HepG2 (cell line): ENCODE results near the gene GRAMD1A. TPM values are rescaled to one million over a fixed set of nuclear protein-coding genes. Genes with fewer than 3 reads are reported as not detected.

ENCODE experiments used
- DNMT1 ChIP-seq: sonication (generic); formaldehyde crosslinking; IDR thresholded peaks from 2 replicates; pipeline ENCODE4 v1.5.1; 2020; ENCODE audit warnings: mild to moderate bottlenecking, missing genetic modification reagents
- EHMT2 ChIP-seq: fragments of 200-600 bp; sonication (generic); IDR thresholded peaks from 2 replicates; pipeline ENCODE4 v1.7.0; 2017; ENCODE audit warnings: antibody characterized with exemption, low read depth, low read length, borderline replicate concordance
- ELF3 ChIP-seq: IDR thresholded peaks from 2 replicates; pipeline ENCODE4 v1.6.1; 2016; ENCODE audit warnings: missing genetic modification reagents, missing compliant biosample characterization
- GLI4 ChIP-seq: sonication (generic); formaldehyde crosslinking; IDR thresholded peaks from 2 replicates; pipeline ENCODE4 v1.5.1; 2020; ENCODE audit warnings: missing genetic modification reagents, mild to moderate bottlenecking, moderate library complexity, borderline replicate concordance
- HOXD1 ChIP-seq: sonication (generic); formaldehyde crosslinking; IDR thresholded peaks from 2 replicates; pipeline ENCODE4 v1.5.0; 2020; ENCODE audit warnings: missing genetic modification reagents
- IRF2 ChIP-seq: IDR thresholded peaks from 2 replicates; pipeline ENCODE4 v1.6.1; 2018; ENCODE audit warnings: missing genetic modification reagents, missing compliant biosample characterization
- KAT8 ChIP-seq: IDR thresholded peaks from 2 replicates; pipeline ENCODE4 v1.6.1; 2016; ENCODE audit warnings: missing genetic modification reagents, missing compliant biosample characterization
- KLF9 ChIP-seq: IDR thresholded peaks from 2 replicates; pipeline ENCODE4 v1.6.1; 2016; ENCODE audit warnings: low read depth
- MYC ChIP-seq: sonication (generic); formaldehyde crosslinking; IDR thresholded peaks from 2 replicates; pipeline ENCODE4 v1.9.0; 2021; ENCODE audit warnings: missing genetic modification reagents, borderline replicate concordance
- PAXIP1 ChIP-seq: sonication (generic); formaldehyde crosslinking; conservative IDR thresholded peaks from 2 replicates; pipeline ENCODE4 v1.4.0; 2020; ENCODE audit warnings: mild to moderate bottlenecking, missing genetic modification reagents, moderate library complexity
- PHF5A ChIP-seq: IDR thresholded peaks from one replicate; pipeline ENCODE4 v1.6.1; 2018; ENCODE audit warnings: low read depth, missing genetic modification reagents; ENCODE audit not compliant: unreplicated experiment
- POLR2G ChIP-seq: fragments of 200-400 bp; formaldehyde crosslinking; IDR thresholded peaks from 2 replicates; pipeline ENCODE4 v1.6.1; 2018; ENCODE audit warnings: mild to moderate bottlenecking, low read depth, low read length, moderate library complexity
- SMC3 ChIP-seq: IDR thresholded peaks from 2 replicates; pipeline ENCODE4 v1.6.1; 2011; ENCODE audit warnings: low read length, improper control_type of control experiment
- TFE3 ChIP-seq: IDR thresholded peaks from 2 replicates; pipeline ENCODE4 v1.6.1; 2016
- ZFP90 ChIP-seq: sonication (generic); formaldehyde crosslinking; IDR thresholded peaks from 2 replicates; pipeline ENCODE4 v1.8.0; 2022; ENCODE audit warnings: missing genetic modification reagents, mild to moderate bottlenecking, inconsistent platforms, borderline replicate concordance
- ZNF260 ChIP-seq: sonication (generic); formaldehyde crosslinking; IDR thresholded peaks from 2 replicates; pipeline ENCODE4 v1.4.0; 2020; ENCODE audit warnings: missing genetic modification reagents, low read depth, mild to moderate bottlenecking, borderline replicate concordance
- ZNF441 ChIP-seq: sonication (generic); formaldehyde crosslinking; IDR thresholded peaks from 2 replicates; pipeline ENCODE4 v1.7.0; 2021; ENCODE audit warnings: missing genetic modification reagents, borderline replicate concordance
- ZNF550 ChIP-seq: sonication (generic); formaldehyde crosslinking; IDR thresholded peaks from 2 replicates; pipeline ENCODE4 v1.4.0; 2020; ENCODE audit warnings: mild to moderate bottlenecking, missing genetic modification reagents, borderline replicate concordance
- polyA plus RNA-seq, 8 experiments: library from polyadenylated mRNA; depleted of rRNA in 3 of 8; stranded (reverse) in 7 of 8; unstranded in 1 of 8; fragments of >200 nt; fragmentation: Illumina TruSeq in 4 of 8; extraction: Trizol in 4 of 8; gene quantifications; 2 replicates each; pipeline versions ENCODE4 v1.2.1 to v1.2.3, GENCODE V29; 2011 to 2016; ENCODE audit warnings: low read depth in 4 of 8, missing spikeins in 1 of 8, mixed read lengths in 1 of 8; ENCODE audit not compliant: insufficient read depth in 1 of 8
- total RNA-seq, 5 experiments: library from RNA; depleted of rRNA; stranded (reverse); fragments of >200 nt; fragmentation: Illumina TruSeq; extraction: Trizol; gene quantifications; 2 replicates each; pipeline ENCODE4 v1.2.3, GENCODE V29; 2016; ENCODE audit warnings: low read depth in 1 of 5
- TF ChIP-seq, protein P1 (sequence below): sonication (generic); formaldehyde crosslinking; IDR thresholded peaks from 2 replicates; pipeline ENCODE4 v1.8.0; 2022; ENCODE audit warnings: mild to moderate bottlenecking, missing genetic modification reagents, moderate library complexity
- TF ChIP-seq, protein P2 (sequence below): IDR thresholded peaks from 2 replicates; pipeline ENCODE4 v1.4.0; 2020; ENCODE audit warnings: mild to moderate bottlenecking, missing genetic modification reagents

Gene GRAMD1A
- total and polyA plus RNA-seq, 2 of the 13 experiments (the other 11 are each of a cell fraction or from before 2014, with no cell fraction given) = 14.7 to 181 TPM

DNA sequence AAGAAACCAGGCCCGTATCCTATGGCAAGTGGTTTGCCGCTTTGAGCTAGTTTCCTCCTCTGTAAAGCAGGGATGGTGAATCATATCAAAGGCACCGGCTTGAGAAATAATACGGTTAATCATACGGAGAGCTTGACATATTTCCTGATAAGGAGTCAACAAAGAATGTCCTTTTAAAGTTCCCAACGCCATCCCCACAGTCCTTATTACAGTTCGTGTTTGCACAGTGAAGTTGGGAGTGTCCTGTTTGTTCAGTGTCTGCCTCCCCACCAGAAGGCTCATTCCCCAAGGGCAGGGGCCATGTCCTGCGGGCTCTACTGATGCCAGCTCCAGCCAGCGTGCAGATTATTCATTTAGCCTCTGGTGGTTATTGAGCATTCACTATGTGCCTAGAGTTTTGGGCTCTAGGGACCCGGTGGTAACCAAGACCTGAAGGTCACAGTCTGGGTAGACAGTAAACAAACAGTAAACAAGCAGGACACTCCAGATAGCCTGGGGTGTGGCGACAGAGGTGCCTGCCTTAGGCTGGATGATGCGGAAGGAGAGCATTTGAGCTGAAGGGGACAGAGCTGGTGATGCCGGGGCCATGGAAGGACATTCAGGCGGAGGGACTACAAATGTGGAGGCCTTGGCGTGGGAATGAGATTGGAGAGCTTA lies 6.3 kb downstream of the GRAMD1A start (continued):
- TF ChIP-seq, protein P1, sequence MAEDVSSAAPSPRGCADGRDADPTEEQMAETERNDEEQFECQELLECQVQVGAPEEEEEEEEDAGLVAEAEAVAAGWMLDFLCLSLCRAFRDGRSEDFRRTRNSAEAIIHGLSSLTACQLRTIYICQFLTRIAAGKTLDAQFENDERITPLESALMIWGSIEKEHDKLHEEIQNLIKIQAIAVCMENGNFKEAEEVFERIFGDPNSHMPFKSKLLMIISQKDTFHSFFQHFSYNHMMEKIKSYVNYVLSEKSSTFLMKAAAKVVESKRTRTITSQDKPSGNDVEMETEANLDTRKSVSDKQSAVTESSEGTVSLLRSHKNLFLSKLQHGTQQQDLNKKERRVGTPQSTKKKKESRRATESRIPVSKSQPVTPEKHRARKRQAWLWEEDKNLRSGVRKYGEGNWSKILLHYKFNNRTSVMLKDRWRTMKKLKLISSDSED (CRISPR knock-in tag) = no peak
- TF ChIP-seq PAXIP1 (CRISPR knock-in tag) (peak; percentile 88), EHMT2 (no peak), ELF3 (peak; percentile 97), HOXD1 (CRISPR knock-in tag) (peak; percentile 86), POLR2G (peak; percentile 64), KLF9 (CRISPR knock-in tag) (no peak), GLI4 (CRISPR knock-in tag) (no peak), IRF2 (CRISPR knock-in tag) (peak; percentile 78; the same call in 1 of the 2 replicates), KAT8 (CRISPR knock-in tag) (peak; percentile 61), ZNF550 (CRISPR knock-in tag) (no peak), PHF5A (CRISPR knock-in tag) (peak; percentile 74), ZFP90 (CRISPR knock-in tag) (0 out of 2 replicates have a peak, but pooled peaks have one; percentile 54), ZNF260 (CRISPR knock-in tag) (no peak), TFE3 (CRISPR knock-in tag) (peak; percentile 83; the same call in 1 of the 2 replicates), ZNF441 (CRISPR knock-in tag) (no peak), SMC3 (peak; percentile 15; the same call in 1 of the 2 replicates), MYC (peak; percentile 51; the same call in 1 of the 2 replicates), DNMT1 (CRISPR knock-in tag) (no peak)
- TF ChIP-seq, protein P2, sequence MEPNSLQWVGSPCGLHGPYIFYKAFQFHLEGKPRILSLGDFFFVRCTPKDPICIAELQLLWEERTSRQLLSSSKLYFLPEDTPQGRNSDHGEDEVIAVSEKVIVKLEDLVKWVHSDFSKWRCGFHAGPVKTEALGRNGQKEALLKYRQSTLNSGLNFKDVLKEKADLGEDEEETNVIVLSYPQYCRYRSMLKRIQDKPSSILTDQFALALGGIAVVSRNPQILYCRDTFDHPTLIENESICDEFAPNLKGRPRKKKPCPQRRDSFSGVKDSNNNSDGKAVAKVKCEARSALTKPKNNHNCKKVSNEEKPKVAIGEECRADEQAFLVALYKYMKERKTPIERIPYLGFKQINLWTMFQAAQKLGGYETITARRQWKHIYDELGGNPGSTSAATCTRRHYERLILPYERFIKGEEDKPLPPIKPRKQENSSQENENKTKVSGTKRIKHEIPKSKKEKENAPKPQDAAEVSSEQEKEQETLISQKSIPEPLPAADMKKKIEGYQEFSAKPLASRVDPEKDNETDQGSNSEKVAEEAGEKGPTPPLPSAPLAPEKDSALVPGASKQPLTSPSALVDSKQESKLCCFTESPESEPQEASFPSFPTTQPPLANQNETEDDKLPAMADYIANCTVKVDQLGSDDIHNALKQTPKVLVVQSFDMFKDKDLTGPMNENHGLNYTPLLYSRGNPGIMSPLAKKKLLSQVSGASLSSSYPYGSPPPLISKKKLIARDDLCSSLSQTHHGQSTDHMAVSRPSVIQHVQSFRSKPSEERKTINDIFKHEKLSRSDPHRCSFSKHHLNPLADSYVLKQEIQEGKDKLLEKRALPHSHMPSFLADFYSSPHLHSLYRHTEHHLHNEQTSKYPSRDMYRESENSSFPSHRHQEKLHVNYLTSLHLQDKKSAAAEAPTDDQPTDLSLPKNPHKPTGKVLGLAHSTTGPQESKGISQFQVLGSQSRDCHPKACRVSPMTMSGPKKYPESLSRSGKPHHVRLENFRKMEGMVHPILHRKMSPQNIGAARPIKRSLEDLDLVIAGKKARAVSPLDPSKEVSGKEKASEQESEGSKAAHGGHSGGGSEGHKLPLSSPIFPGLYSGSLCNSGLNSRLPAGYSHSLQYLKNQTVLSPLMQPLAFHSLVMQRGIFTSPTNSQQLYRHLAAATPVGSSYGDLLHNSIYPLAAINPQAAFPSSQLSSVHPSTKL = peak; percentile 97
